ENCODE results near the gene TPRA1.

- TF ChIP-seq CTCF (IDR thresholded peaks at IDR 0.05; ENCODE audit: insufficient read depth, low read depth, low read length) (no peak), EZH2 (IDR thresholded peaks at IDR 0.05; ENCODE audit: insufficient read depth, low read length) (no peak)
These were observed 40.6 kb downstream of the TPRA1 start for GRCh38 chr3:127549826-127550467.

All from astrocyte (in vitro differentiated cells and primary cell).